NCI-H187 (cell line): ENCODE results near the gene RBPJL.

ENCODE experiments used
- DNase-seq, 2 experiments: peaks; one replicate each; lab custom pipeline; 2025; lab: John Stamatoyannopoulos, UW

RBPJL gene

GRCh38 chr20:45362804-45363610 lies 56.4 kb downstream of the RBPJL start, which contains the start of gene SYS1:
TSS of gene SYS1 (plus strand) at chr20:45363156. CDS start at chr20:45363532, 376 bp downstream.
- peak; percentile 96 to 97 for DNase-seq

- no peak for DNase-seq
These were observed 57.2 kb downstream of the RBPJL start for GRCh38 chr20:45363611-45364492.

- DNase-seq, result no peak
These were observed 58.9 kb downstream of the RBPJL start for GRCh38 chr20:45365444-45365970.

- no peak for DNase-seq
These were observed 59.6 kb downstream of the RBPJL start for GRCh38 chr20:45366192-45366591.

GRCh38 chr20:45366631-45367030 lies 60.0 kb downstream of the RBPJL start:
- no peak for DNase-seq

GRCh38 chr20:45367126-45367525 lies 60.5 kb downstream of the RBPJL start:
- DNase-seq, result no peak
